OCI-LY3 (cell line): Measurements from ENCODE around the gene DDX19B.

Source experiments
- EZH2phosphoT487 ChIP-seq: fragments of 200-600 bp; shearing (Covaris generic); IDR thresholded peaks from 2 replicates; pipeline ENCODE4 v1.6.1; 2018; ENCODE audit warnings: antibody characterized with exemption, mixed run types, low read depth
- TF ChIP-seq, protein P1 (sequence below): fragments of 200-600, 300-600 bp; sonication (generic); IDR thresholded peaks from 2 replicates; pipeline ENCODE4 v1.5.1; 2014; ENCODE audit warnings: antibody characterized with exemption, low read length, low read depth

GRCh38 chr16:70276392-70276791, 22.6 kb upstream of the DDX19B start:
- TF ChIP-seq, protein P1, sequence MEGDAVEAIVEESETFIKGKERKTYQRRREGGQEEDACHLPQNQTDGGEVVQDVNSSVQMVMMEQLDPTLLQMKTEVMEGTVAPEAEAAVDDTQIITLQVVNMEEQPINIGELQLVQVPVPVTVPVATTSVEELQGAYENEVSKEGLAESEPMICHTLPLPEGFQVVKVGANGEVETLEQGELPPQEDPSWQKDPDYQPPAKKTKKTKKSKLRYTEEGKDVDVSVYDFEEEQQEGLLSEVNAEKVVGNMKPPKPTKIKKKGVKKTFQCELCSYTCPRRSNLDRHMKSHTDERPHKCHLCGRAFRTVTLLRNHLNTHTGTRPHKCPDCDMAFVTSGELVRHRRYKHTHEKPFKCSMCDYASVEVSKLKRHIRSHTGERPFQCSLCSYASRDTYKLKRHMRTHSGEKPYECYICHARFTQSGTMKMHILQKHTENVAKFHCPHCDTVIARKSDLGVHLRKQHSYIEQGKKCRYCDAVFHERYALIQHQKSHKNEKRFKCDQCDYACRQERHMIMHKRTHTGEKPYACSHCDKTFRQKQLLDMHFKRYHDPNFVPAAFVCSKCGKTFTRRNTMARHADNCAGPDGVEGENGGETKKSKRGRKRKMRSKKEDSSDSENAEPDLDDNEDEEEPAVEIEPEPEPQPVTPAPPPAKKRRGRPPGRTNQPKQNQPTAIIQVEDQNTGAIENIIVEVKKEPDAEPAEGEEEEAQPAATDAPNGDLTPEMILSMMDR, result no peak
- TF ChIP-seq EZH2phosphoT487, result no peak
